ENCODE measurements around the gene HDAC8. TPM values are rescaled to one million over a fixed set of nuclear protein-coding genes. Genes with fewer than 3 reads are reported as not detected.

HDAC8 gene
- total RNA-seq, 4 donors from 2014 or later = 9.0 to 18.1 (median 14.2) TPM

GRCh38 chrX:72402614-72403013 lies 170.0 kb downstream of the HDAC8 start:
- Histone ChIP-seq H3K36me3 (no peaks in the 10 kb centered on the region), H3K9me3 (no peaks in the 10 kb centered on the region), H3K4me3 (no peak overlapping the region), H3K27me3 (no peaks in the 10 kb centered on the region), H3K4me1 (no peaks in the 10 kb centered on the region), H3K27ac (no peak overlapping the region)
- TF ChIP-seq POLR2A (IDR thresholded peaks at IDR 0.05) = no peak
- no peak for TF ChIP-seq CTCF (IDR thresholded peaks at IDR 0.05 in 4 of 5, conservative IDR thresholded peaks at IDR 0.05 in 1 of 5)
- in situ Hi-C loops (cut with MboI; ENCODE audit: low sequenced_read_pairs in 4 of 4) (no loop called here), intact Hi-C loops (cut with DNase I; ENCODE audit: low total_unique reads) (no loop called here)
- DNase-seq = no peak
- ATAC-seq = no peak

- in situ Hi-C loops (cut with MboI; ENCODE audit: low sequenced_read_pairs in 4 of 4) = no loop called here
- no peak for ATAC-seq
These were observed 172.8 kb downstream of the HDAC8 start for GRCh38 chrX:72399816-72400215.

GRCh38 chrX:72396117-72396516 lies 176.5 kb downstream of the HDAC8 start:
- H3K27ac ChIP-seq = no peak overlapping the region
- in situ Hi-C loops (cut with MboI; ENCODE audit: low sequenced_read_pairs in 4 of 4) = no loop called here
- DNase-seq (peak; percentile 2 to 14), ATAC-seq (no peak)
- intact Hi-C loops (cut with DNase I; ENCODE audit: low total_unique reads) = no loop called here
- no peaks in the 10 kb centered on the region for H3K27me3 ChIP-seq
- peaks cover 13 to 15% of the 10 kb centered on the region in 2 donors for H3K4me1 ChIP-seq
- H3K4me3 ChIP-seq = no peak overlapping the region
- H3K36me3 ChIP-seq = no peaks in the 10 kb centered on the region
- H3K9me3 ChIP-seq = no peaks in the 10 kb centered on the region
- TF ChIP-seq CTCF (IDR thresholded peaks at IDR 0.05 in 4 of 5, conservative IDR thresholded peaks at IDR 0.05 in 1 of 5) = no peak
- TF ChIP-seq POLR2A (IDR thresholded peaks at IDR 0.05) = no peak

More at GRCh38 chrX:72399816-72400215, 172.8 kb downstream of the HDAC8 start:
- no peak overlapping the region for H3K27ac ChIP-seq
- intact Hi-C loops (cut with DNase I; ENCODE audit: low total_unique reads) = no loop called here
- H3K4me3 ChIP-seq = no peak overlapping the region
- H3K4me1 ChIP-seq = peaks cover 6 to 13% of the 10 kb centered on the region in 2 donors
- no peaks in the 10 kb centered on the region for H3K36me3 ChIP-seq
- H3K9me3 ChIP-seq = no peaks in the 10 kb centered on the region
- no peaks in the 10 kb centered on the region for H3K27me3 ChIP-seq
- TF ChIP-seq CTCF (IDR thresholded peaks at IDR 0.05 in 4 of 5, conservative IDR thresholded peaks at IDR 0.05 in 1 of 5) (no peak), POLR2A (IDR thresholded peaks at IDR 0.05) (no peak)
- DNase-seq = no peak

- no peaks in the 10 kb centered on the region for H3K27me3 ChIP-seq
These were observed 177.4 kb downstream of the HDAC8 start for GRCh38 chrX:72395237-72395636.

More at GRCh38 chrX:72395237-72395636, 177.4 kb downstream of the HDAC8 start:
- Histone ChIP-seq H3K9me3 (no peaks in the 10 kb centered on the region), H3K4me1 (peaks cover 13 to 15% of the 10 kb centered on the region in 2 donors), H3K36me3 (no peaks in the 10 kb centered on the region), H3K4me3 (no peak overlapping the region), H3K27ac (peak overlapping the region in 2 of 4 donors; percentile 17 to 27)
- in situ Hi-C loops (cut with MboI; ENCODE audit: low sequenced_read_pairs in 4 of 4) (no loop called here), intact Hi-C loops (cut with DNase I; ENCODE audit: low total_unique reads) (no loop called here)
- ATAC-seq = no peak
- no peak for DNase-seq
- TF ChIP-seq CTCF (IDR thresholded peaks at IDR 0.05 in 4 of 5, conservative IDR thresholded peaks at IDR 0.05 in 1 of 5) = no peak
- no peak for TF ChIP-seq POLR2A (IDR thresholded peaks at IDR 0.05)

Measured in gastrocnemius medialis (tissue), 4 donors.